Ovary (tissue), 10 donors: ENCODE measurements around the gene HAPSTR1. TPM values are rescaled to one million over a fixed set of nuclear protein-coding genes. Genes with fewer than 3 reads are reported as not detected.
"Not testable (repeated sequence)": the region's sequence is repeated elsewhere in the genome, so short reads cannot be mapped to it uniquely, and the experiment has no call there.

Source experiments
- DNase-seq, 5 donors: peaks; one replicate each; pipeline ENCODE4 v3.0.0-alpha.2; 2019 to 2020
- H3K27ac ChIP-seq, 2 donors: fragments of 200-600 bp; one replicate each; pipeline versions ENCODE4 v1.5.1 to v1.8.0; 2019 to 2022
- H3K27me3 ChIP-seq: fragments of 200-600 bp; one replicate; pipeline ENCODE4 v1.8.0; 2022
- H3K36me3 ChIP-seq: fragments of 200-600 bp; sonication (generic); one replicate; pipeline ENCODE4 v1.5.1; 2019
- H3K4me1 ChIP-seq: one replicate; pipeline ENCODE4 v1.8.1; 2013; ENCODE audit warnings: mild to moderate bottlenecking, moderate library complexity; ENCODE audit not compliant: insufficient read depth
- H3K4me3 ChIP-seq: fragments of 200-600 bp; sonication (generic); one replicate; pipeline ENCODE4 v1.5.1; 2017
- H3K9me3 ChIP-seq, 2 donors: fragments of 200-600 bp in 1 of 2; sonication (generic) in 1 of 2; one replicate each; pipeline versions ENCODE4 v1.5.1 to v1.8.1; 2013 to 2019; ENCODE audit warnings: mild to moderate bottlenecking in 1 of 2, moderate library complexity in 1 of 2
- CTCF ChIP-seq, 3 donors: fragments of 450-650 bp in 2 of 3; fragments of 200-600 bp in 1 of 3; IDR thresholded peaks; one replicate each; pipeline versions ENCODE4 v1.5.1 to v1.8.0; 2016 to 2022; ENCODE audit warnings: antibody characterized with exemption in 3 of 3, mild to moderate bottlenecking in 1 of 3
- EP300 ChIP-seq: sonication (generic); formaldehyde crosslinking; IDR thresholded peaks from one replicate; pipeline ENCODE4 v1.6.1; 2017; ENCODE audit warnings: antibody characterized with exemption
- POLR2A ChIP-seq: fragments of 450-650 bp; IDR thresholded peaks from one replicate; pipeline ENCODE4 v1.6.1; 2017; ENCODE audit warnings: antibody characterized with exemption, mild to moderate bottlenecking, moderate library complexity
- WGBS, 3 donors: extraction: QIAGEN DNeasy Blood & Tissue Kit in 1 of 3; methylation state at CpG; one replicate each; pipeline versions ENCODE4 v1.1.5 to v1.1.7; 2013 to 2017; 5-methylcytosine and 5-hydroxymethylcytosine counted together
- intact Hi-C, 4 donors: fragments of 100-400 bp; cut with DNase I; formaldehyde crosslinking; loops; one replicate each; pipeline versions ENCODE4 v1.11.0 to v1.15.1; 2022 to 2023
- long read RNA-seq, 3 donors: library from polyadenylated mRNA in 2 of 3; unstranded in 2 of 3; transcript quantifications; one replicate each; pipeline ENCODE4 v2.0.0 and lab custom pipeline, GENCODE V29; 2021 to 2026
- polyA plus RNA-seq, 2 donors: library from polyadenylated mRNA; stranded (reverse); fragments of 200-250 nt in 1 of 2; fragments of 350-450 nt in 1 of 2; fragmentation: Illumina TruSeq in 1 of 2; extraction: RNeasy Lipid Tissue Mini Kit (QIAGEN cat#74804) in 1 of 2; gene quantifications; one replicate each; pipeline ENCODE4 v1.2.3, GENCODE V29; 2013 to 2014
- total RNA-seq, 7 donors: library from RNA; depleted of rRNA in 2 of 7; stranded (reverse); fragments of >200 nt in 2 of 7; fragmentation: NEBNext Ultra II Directional in 3 of 7; extraction: Animal tissue kit (Norgen Biotek cat#: 25700) in 3 of 7; gene quantifications; one replicate each; pipeline versions ENCODE4 v1.1.0 to v1.2.4, GENCODE V29; 2016 to 2023
- donor health status: DM: no; HTN: no; CAD: no; lungs with moderate emphysema.
- donor health status: DM: no; HTN: no; CAD: no.
- donor health status: Bipolar disorder and iron deficiency.
- donor health status: DM: yes; HTN: yes; CAD: no.
- donor health status: DM: no; HTN: no; CAD: no.
- donor health status: DM: yes; HTN: yes; CAD: no.

The HAPSTR1 gene
- total RNA-seq (10 to 100 TPM; 31.2 to 76.1 (median 57.5) TPM), polyA plus RNA-seq (10 to 100 TPM; 15.7 to 29.1 TPM)
- long read RNA-seq, donor 1, full-length matches to known transcripts: 2 of 3 reads
- long read RNA-seq, donor 1, partial matches to known transcripts: 0 of 3 reads
- long read RNA-seq, donor 1, other reads (novel, unspliced or antisense): 1 of 3 reads
- long read RNA-seq, donor 2, full-length matches to known transcripts: 15 of 20 reads
- long read RNA-seq, donor 2, partial matches to known transcripts: 5 of 20 reads
- long read RNA-seq, donor 2, other reads (novel, unspliced or antisense): 0 of 20 reads
- long read RNA-seq, donor 3, full-length matches to known transcripts: 56 of 62 reads
- long read RNA-seq, donor 3, partial matches to known transcripts: 1 of 62 reads
- long read RNA-seq, donor 3, other reads (novel, unspliced or antisense): 5 of 62 reads

- TF ChIP-seq EP300 (peak; percentile 34), CTCF (IDR thresholded peaks at IDR 0.05) (no peak), POLR2A (peak; percentile 95)
- H3K27ac ChIP-seq: peak within 1 kb of the TSS; percentile 97 to 99
- intact Hi-C loops: loop anchor here in 2 of 4 donors (5.0 kb wide), 2 partner anchors 129 to 134 kb away; partner anchors contain the start of gene USP7 (in 1 of the 2)
- 0 to 1% (median 1%) methylated on average over 38 to 79 of the region's 79 CpGs for WGBS, 3 donors
- no peaks in the 10 kb centered on the region for H3K27me3 ChIP-seq
- peak within 1 kb of the TSS; percentile 98 for H3K4me3 ChIP-seq
- DNase-seq: peak; percentile 98 to 100 (median 100)
- H3K4me1 ChIP-seq: peaks cover 6% of the 10 kb centered on the region
- no peaks in the 10 kb centered on the region for H3K36me3 ChIP-seq
- H3K9me3 ChIP-seq: no peaks in the 10 kb centered on the region
These were observed at the start of gene HAPSTR1 for GRCh38 chr16:9090960-9091866. Gene HAPSTR1 (plus strand): TSS chr16:9091644. CDS start chr16:9092045, 401 bp downstream.

GRCh38 chr16:9042533-9042932, 48.9 kb upstream of the HAPSTR1 start:
- H3K4me1 ChIP-seq: no peaks in the 10 kb centered on the region
- WGBS, 3 donors: 72 to 81% (median 74%) methylated on average over 5 of the region's 5 CpGs
- no peak overlapping the region for H3K4me3 ChIP-seq
- no peaks in the 10 kb centered on the region for H3K9me3 ChIP-seq
- intact Hi-C loops: no loop called here
- H3K27me3 ChIP-seq: no peaks in the 10 kb centered on the region
- H3K36me3 ChIP-seq: no peaks in the 10 kb centered on the region
- TF ChIP-seq EP300 (no peak), POLR2A (no peak), CTCF (IDR thresholded peaks at IDR 0.05) (no peak)
- no peak overlapping the region for H3K27ac ChIP-seq
- no peak for DNase-seq

GRCh38 chr16:9042964-9043680, 48.3 kb upstream of the HAPSTR1 start:
- H3K36me3 ChIP-seq: no peaks in the 10 kb centered on the region
- 67 to 72% (median 68%) methylated on average over 15 of the region's 15 CpGs for WGBS, 3 donors
- no peak for DNase-seq
- no peaks in the 10 kb centered on the region for H3K9me3 ChIP-seq
- H3K27me3 ChIP-seq: no peaks in the 10 kb centered on the region
- TF ChIP-seq CTCF (IDR thresholded peaks at IDR 0.05) (no peak), POLR2A (no peak), EP300 (no peak)
- no peaks in the 10 kb centered on the region for H3K4me1 ChIP-seq
- no peak overlapping the region for H3K27ac ChIP-seq
- no peak overlapping the region for H3K4me3 ChIP-seq
- intact Hi-C loops: no loop called here

- H3K27ac ChIP-seq, H3K4me3 ChIP-seq, H3K4me1 ChIP-seq, H3K9me3 ChIP-seq, H3K36me3 ChIP-seq, intact Hi-C loops, H3K27me3 ChIP-seq, DNase-seq: not testable (repeated sequence)
- 59 to 80% (median 62%) methylated on average over 3 of the region's 3 CpGs for WGBS, 3 donors
These were observed 45.9 kb upstream of the HAPSTR1 start for GRCh38 chr16:9045562-9045961.
